Body of pancreas (tissue), 4 donors: ENCODE results near the gene CEP162. TPM values are rescaled to one million over a fixed set of nuclear protein-coding genes. Genes with fewer than 3 reads are reported as not detected.
"Not testable (repeated sequence)": the region's sequence is repeated elsewhere in the genome, so short reads cannot be mapped to it uniquely, and the experiment has no call there.

ENCODE experiments used
- ATAC-seq: fragments of 150-250 bp; one replicate; pipeline ENCODE4 v1.9.1; 2016
- DNase-seq, 4 donors: peaks; one replicate each; pipeline ENCODE4 v3.0.0-alpha.2; 2019
- H3K27ac ChIP-seq, 4 donors: fragments of 200-600 bp; sonication (generic); 1 replicate in 3 of 4; 2 replicates in 1 of 4; pipeline versions ENCODE4 v1.5.1 to v1.6.1; 2016 to 2019; ENCODE audit warnings: mild to moderate bottlenecking in 1 of 4, mixed read lengths in 1 of 4, moderate library complexity in 1 of 4
- H3K27me3 ChIP-seq, 2 donors: fragments of 200-600 bp; sonication (generic); one replicate each; pipeline ENCODE4 v1.6.0; 2016; ENCODE audit warnings: mild to moderate bottlenecking in 1 of 2
- H3K36me3 ChIP-seq, 2 donors: fragments of 200-600 bp; sonication (generic); replicated peaks in 1 of 2; 2 replicates each; pipeline ENCODE4 v1.5.1; 2016; ENCODE audit warnings: low read depth in 2 of 2; ENCODE audit not compliant: insufficient read depth in 1 of 2
- H3K4me1 ChIP-seq: fragments of 200-600 bp; sonication (generic); one replicate; pipeline ENCODE4 v1.6.0; 2016
- H3K4me3 ChIP-seq, 2 donors: fragments of 200-600 bp; sonication (generic); 1 replicate in 1 of 2; 2 replicates in 1 of 2; pipeline ENCODE4 v1.5.1; 2016 to 2019
- H3K9me3 ChIP-seq, 3 donors: fragments of 200-600 bp; sonication (generic); 1 replicate in 2 of 3; 2 replicates in 1 of 3; pipeline ENCODE4 v1.5.1; 2016
- POLR2A ChIP-seq, 3 donors: fragments of 450-650 bp; IDR thresholded peaks; one replicate each; pipeline ENCODE4 v1.6.1; 2016; ENCODE audit warnings: antibody characterized with exemption in 3 of 3, mild to moderate bottlenecking in 2 of 3
- WGBS, 2 donors: methylation state at CpG; one replicate each; pipeline ENCODE4 v1.1.5; 2017; 5-methylcytosine and 5-hydroxymethylcytosine counted together
- intact Hi-C: fragments of 100-400 bp; cut with DNase I; formaldehyde crosslinking; loops from one replicate; pipeline ENCODE4 v1.15.1; 2023
- total RNA-seq, 2 donors: library from RNA; depleted of rRNA; stranded (reverse); fragments of >200 nt; gene quantifications; one replicate each; pipeline ENCODE4 v1.1.0, GENCODE V29; 2016
- TF ChIP-seq, protein P1 (sequence below), 7 experiments: fragments of 450-650 bp in 4 of 7; fragments of 200-600 bp in 3 of 7; sonication (generic) in 3 of 7; IDR thresholded peaks; one replicate each; pipeline ENCODE4 v1.5.1; 2016 to 2019; ENCODE audit warnings: antibody characterized with exemption in 7 of 7

The CEP162 gene
- total RNA-seq, 2 donors from 2014 or later, result 3.0 to 9.6 TPM

DNA sequence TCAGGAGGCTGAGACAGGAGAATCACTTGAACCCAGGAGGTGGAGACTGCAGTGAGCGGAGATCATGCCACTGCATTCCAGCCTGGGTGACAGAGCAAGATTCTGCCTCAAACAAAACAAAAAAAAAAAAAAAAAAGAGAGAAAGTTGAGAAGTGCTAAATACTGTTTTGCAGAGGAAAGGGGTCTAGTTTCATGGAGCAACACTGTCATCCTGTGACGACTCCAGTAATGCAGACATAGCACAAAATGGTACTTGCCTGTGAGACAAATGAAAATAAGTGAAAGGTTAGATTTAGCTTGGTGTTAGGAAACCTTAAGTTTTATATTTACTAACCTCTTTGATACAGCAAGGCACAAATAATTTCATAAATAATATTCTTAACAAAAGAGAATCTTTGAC is 29.7 kb downstream of the CEP162 start:
- Histone ChIP-seq H3K27me3 (no peaks in the 10 kb centered on the region), H3K27ac (no peak overlapping the region), H3K4me3 (no peak overlapping the region), H3K36me3 (no peaks in the 10 kb centered on the region), H3K9me3 (no peaks in the 10 kb centered on the region), H3K4me1 (no peaks in the 10 kb centered on the region)
- TF ChIP-seq, protein P1, sequence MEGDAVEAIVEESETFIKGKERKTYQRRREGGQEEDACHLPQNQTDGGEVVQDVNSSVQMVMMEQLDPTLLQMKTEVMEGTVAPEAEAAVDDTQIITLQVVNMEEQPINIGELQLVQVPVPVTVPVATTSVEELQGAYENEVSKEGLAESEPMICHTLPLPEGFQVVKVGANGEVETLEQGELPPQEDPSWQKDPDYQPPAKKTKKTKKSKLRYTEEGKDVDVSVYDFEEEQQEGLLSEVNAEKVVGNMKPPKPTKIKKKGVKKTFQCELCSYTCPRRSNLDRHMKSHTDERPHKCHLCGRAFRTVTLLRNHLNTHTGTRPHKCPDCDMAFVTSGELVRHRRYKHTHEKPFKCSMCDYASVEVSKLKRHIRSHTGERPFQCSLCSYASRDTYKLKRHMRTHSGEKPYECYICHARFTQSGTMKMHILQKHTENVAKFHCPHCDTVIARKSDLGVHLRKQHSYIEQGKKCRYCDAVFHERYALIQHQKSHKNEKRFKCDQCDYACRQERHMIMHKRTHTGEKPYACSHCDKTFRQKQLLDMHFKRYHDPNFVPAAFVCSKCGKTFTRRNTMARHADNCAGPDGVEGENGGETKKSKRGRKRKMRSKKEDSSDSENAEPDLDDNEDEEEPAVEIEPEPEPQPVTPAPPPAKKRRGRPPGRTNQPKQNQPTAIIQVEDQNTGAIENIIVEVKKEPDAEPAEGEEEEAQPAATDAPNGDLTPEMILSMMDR (IDR thresholded peaks at IDR 0.05), result no peak
- no peak for TF ChIP-seq POLR2A (IDR thresholded peaks at IDR 0.05)
- 84 to 88% methylated on average over 2 of the region's 2 CpGs for WGBS, 2 donors
- ATAC-seq (no peak), DNase-seq (no peak)
- intact Hi-C loops, result no loop called here

DNA sequence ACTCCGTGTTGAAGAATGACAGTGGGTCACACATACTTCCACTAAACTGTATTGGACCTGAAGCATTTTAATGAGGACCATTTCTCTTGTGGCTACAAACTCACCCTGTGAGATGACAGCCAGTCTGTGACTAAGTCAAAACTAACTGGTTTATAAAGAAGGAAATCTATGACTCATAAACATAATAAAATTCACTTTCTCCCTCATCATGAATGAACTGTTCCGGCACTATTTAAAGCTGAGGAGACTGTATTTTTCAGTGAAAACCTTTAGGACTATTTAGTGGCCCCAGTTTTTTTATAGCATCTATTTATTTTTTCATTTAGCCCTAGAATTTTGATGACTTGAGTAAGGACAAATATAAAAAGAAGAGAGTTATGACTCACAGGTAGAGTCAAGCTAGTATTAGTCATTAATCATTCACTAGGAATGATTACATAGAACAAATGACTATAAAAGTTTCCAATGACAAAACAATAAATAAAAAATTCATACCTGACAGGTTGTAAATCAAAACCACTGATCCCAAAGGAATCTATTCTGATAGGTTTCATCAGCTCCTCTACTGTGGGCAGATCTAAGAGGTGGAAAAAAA is 34.2 kb downstream of the CEP162 start:
- TF ChIP-seq, protein P1 (IDR thresholded peaks at IDR 0.05), result no peak
- no peak for TF ChIP-seq POLR2A (IDR thresholded peaks at IDR 0.05)
- Histone ChIP-seq H3K27ac (peak overlapping the region in 1 of 4 donors; percentile 2), H3K4me3 (no peak overlapping the region), H3K36me3 (no peaks in the 10 kb centered on the region), H3K9me3 (no peaks in the 10 kb centered on the region), H3K27me3 (no peaks in the 10 kb centered on the region), H3K4me1 (no peaks in the 10 kb centered on the region)
- ATAC-seq, result peak; percentile 71
- WGBS, 2 donors, result 56 to 71% methylated on average over 2 of the region's 2 CpGs
- DNase-seq, result no peak
- intact Hi-C loops, result no loop called here

DNA sequence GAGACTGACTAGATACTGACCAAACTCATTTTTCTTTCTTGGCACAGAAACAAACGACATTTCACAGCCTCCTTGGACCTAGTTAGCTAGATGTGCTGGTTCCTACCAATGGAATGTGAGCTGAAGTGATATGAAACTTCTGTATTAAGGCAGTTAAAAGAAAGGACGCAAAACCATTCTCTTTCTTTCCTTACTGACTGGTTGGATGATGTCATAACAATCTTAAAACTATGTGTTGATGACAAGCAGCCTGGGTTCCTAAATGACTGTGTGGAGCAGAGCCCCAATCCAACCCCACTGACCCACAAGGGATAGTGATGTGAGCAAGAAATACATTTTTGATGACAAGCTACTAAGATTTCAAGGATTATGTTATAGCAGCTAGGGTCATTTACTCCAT is 35.6 kb downstream of the CEP162 start:
- Histone ChIP-seq H3K4me3 (no peak overlapping the region), H3K4me1 (no peaks in the 10 kb centered on the region), H3K36me3 (no peaks in the 10 kb centered on the region), H3K27ac (no peak overlapping the region), H3K9me3 (no peaks in the 10 kb centered on the region), H3K27me3 (no peaks in the 10 kb centered on the region)
- WGBS, 2 donors, result 89 to 93% methylated on average over 2 of the region's 2 CpGs
- no peak for TF ChIP-seq POLR2A (IDR thresholded peaks at IDR 0.05)
- TF ChIP-seq, protein P1 (IDR thresholded peaks at IDR 0.05), result no peak
- intact Hi-C loops, result no loop called here
- DNase-seq, result no peak
- no peak for ATAC-seq

DNA sequence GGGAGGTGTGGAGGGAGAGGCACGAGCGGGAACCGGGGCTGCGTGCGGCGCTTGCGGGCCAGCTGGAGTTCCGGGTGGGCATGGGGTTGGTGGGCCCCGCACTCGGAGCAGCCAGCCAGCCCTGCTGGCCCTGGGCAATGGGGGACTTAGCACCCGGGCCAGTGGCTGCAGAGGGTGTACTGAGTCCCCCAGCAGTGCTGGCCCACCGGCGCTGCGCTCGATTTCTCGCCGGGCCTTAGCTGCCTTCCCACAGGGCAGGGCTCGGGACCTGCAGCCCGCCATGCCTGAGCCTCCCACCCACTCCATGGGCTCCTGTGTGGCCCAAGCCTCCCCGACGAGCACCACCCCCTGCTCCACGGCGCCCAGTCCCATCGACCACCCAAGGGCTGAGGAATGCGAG is 38.1 kb downstream of the CEP162 start:
- H3K27me3 ChIP-seq, ATAC-seq, H3K9me3 ChIP-seq, H3K4me3 ChIP-seq, H3K36me3 ChIP-seq, intact Hi-C loops, DNase-seq, H3K4me1 ChIP-seq, H3K27ac ChIP-seq: not testable (repeated sequence)
- 100% methylated on average over 9 of the region's 25 CpGs; no CpG with 5 or more reads in 1 of the 2 donors for WGBS, 2 donors

DNA sequence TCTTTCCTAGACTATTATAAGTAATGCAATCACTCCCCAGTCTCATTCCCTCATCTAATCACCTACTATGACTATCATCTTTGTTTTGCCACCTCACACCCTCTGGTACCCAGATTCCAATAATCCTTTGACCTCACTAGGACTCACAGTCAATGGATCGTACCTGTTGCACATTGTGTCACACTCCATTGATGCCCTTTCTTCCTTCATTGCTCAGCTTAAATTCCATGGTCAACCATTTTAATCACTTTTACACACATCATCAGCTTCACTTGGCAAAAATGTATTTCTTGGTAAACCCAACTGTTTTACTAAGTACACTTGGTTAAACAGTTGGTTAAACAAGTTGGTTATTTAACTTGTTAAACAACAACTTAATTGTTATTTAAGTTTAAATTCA is 44.0 kb downstream of the CEP162 start:
- DNase-seq (no peak), ATAC-seq (no peak)
- WGBS, 2 donors, result 89 to 95% methylated on average over 1 of the region's 1 CpG
- Histone ChIP-seq H3K4me3 (no peak overlapping the region), H3K9me3 (no peaks in the 10 kb centered on the region), H3K27me3 (no peaks in the 10 kb centered on the region), H3K4me1 (no peaks in the 10 kb centered on the region), H3K27ac (no peak overlapping the region), H3K36me3 (no peaks in the 10 kb centered on the region)
- TF ChIP-seq POLR2A (IDR thresholded peaks at IDR 0.05), result no peak
- TF ChIP-seq, protein P1 (IDR thresholded peaks at IDR 0.05), result no peak
- intact Hi-C loops, result no loop called here
